Mononuclear cell (primary cell): ENCODE measurements around the gene EXOC4. TPM values are rescaled to one million over a fixed set of nuclear protein-coding genes. Genes with fewer than 3 reads are reported as not detected.

ENCODE experiments used
- H3K27me3 ChIP-seq: 2 replicates; pipeline ENCODE4 v1.6.0; 2011; ENCODE audit warnings: low read length, control low read depth; ENCODE audit not compliant: insufficient read depth
- H3K4me1 ChIP-seq: 2 replicates; pipeline ENCODE4 v1.5.1; 2011; ENCODE audit warnings: mild to moderate bottlenecking, low read length, control low read depth; ENCODE audit not compliant: insufficient read depth
- H3K4me3 ChIP-seq: 2 replicates; pipeline ENCODE4 v1.5.1; 2011; ENCODE audit warnings: mild to moderate bottlenecking, low read length, moderate library complexity
- H3K9me3 ChIP-seq: 2 replicates; pipeline ENCODE4 v1.5.1; 2011; ENCODE audit warnings: low read depth, mild to moderate bottlenecking, control low read depth, low read length
- total RNA-seq: library from RNA; depleted of rRNA; stranded (reverse); fragments of >200 nt; gene quantifications from one replicate; pipeline ENCODE4 v1.2.3, GENCODE V29; 2012

Gene EXOC4
- total RNA-seq, 1 donor: 106 TPM

DNA sequence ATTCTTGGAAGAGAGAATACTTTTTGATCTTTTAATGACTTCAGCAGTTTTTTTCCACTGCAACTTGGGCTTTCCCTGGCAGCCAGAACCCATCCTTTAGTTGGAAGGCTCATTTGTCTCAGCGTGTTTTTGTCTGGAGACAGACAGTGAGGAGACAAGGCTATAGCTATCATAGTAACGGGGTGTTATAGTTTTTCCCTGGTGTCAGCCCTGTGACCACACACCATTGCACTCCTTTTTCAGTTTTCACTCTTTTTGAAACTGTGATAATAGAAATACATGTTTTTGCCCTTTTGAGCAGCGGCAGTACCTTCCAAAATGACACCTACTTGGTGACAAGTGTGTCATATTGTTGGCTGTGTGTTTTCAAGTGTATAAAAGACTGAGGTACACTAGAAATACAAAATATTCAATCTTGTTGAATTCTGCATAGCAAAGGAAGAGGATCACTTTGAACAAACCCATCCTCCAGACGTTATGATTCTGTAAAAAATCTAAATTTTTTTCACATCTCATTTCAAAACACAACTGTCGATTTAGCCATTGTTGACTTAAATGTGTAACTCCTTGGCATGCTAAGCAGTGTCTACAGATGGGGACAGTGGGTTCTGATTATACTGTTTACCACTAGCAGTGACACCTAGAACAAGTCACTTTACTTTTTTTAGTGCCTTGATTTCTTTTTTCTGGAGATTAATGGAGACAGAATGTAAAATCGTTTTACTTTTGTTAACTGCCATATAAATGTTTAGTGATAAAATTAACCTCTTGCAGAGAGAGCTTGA is 130.1 kb downstream of the EXOC4 start:
- Histone ChIP-seq H3K4me1 (no peaks in the 10 kb centered on the region), H3K4me3 (no peak overlapping the region), H3K27me3 (no peaks in the 10 kb centered on the region), H3K9me3 (no peaks in the 10 kb centered on the region)

DNA sequence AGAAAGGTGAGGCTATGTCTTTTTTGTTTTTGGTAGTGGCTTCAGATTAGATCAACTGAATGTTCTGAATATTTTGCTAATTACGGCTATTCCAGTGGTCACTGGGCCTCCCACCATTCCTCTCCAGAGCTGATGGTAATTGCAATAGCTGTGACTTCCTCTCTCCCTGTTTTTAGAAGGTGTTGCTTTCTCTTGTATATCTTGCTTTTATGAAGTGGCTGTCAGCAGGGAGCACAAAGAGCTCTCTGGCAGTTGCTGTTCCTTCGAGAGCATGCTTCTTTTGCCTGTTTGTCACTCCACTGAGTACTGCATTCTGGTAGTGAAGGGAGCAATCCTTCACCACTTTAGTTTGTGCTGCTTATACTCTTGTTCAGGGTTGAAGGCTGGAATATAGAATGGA is 133.3 kb downstream of the EXOC4 start:
- no peaks in the 10 kb centered on the region for H3K4me1 ChIP-seq
- H3K9me3 ChIP-seq: no peaks in the 10 kb centered on the region

DNA sequence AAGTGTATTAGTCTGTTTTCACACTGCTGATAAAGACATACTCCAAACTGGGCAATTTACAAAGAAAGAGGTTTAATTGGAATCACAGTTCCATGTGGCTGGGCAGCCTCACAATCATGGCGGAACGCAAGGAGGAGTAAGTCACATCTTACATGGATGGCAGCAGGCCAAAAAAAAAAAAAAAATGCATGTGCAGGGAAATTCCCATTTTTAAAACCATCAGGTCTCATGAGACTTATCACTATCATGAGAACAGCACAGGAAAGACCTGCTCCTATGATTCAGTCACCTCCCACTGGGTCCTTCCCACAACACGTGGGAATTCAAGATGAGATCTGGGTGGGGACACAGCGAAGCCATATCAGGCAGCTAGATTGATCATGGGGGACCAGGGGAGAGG is 136.8 kb downstream of the EXOC4 start:
- H3K9me3 ChIP-seq: no peaks in the 10 kb centered on the region

More for the DNA sequence above, 133.3 kb downstream of the EXOC4 start:
- H3K4me3 ChIP-seq: no peak overlapping the region
- no peaks in the 10 kb centered on the region for H3K27me3 ChIP-seq

DNA sequence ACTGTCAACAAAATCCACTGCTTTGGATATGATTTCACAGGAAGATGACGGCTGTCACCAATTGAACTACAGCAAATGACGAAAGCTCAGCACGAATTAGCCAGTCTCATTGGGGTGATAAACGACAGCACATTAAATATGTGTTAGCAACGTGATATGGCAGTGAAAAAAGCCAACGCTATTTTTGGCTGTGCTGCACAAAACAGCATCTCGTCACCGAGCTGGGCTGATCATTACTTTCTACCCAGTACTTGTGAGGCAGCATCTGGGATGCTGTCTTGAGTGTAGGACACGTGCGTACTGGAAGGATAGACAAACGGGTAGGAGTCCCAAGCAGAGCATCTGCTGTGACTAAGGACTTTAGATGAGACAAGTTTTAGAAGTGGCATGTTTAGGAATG is 138.3 kb downstream of the EXOC4 start:
- Histone ChIP-seq H3K27me3 (no peaks in the 10 kb centered on the region), H3K4me3 (no peak overlapping the region), H3K4me1 (no peaks in the 10 kb centered on the region), H3K9me3 (no peaks in the 10 kb centered on the region)

More for the DNA sequence above, 136.8 kb downstream of the EXOC4 start:
- Histone ChIP-seq H3K27me3 (no peaks in the 10 kb centered on the region), H3K4me1 (no peaks in the 10 kb centered on the region), H3K4me3 (no peak overlapping the region)

DNA sequence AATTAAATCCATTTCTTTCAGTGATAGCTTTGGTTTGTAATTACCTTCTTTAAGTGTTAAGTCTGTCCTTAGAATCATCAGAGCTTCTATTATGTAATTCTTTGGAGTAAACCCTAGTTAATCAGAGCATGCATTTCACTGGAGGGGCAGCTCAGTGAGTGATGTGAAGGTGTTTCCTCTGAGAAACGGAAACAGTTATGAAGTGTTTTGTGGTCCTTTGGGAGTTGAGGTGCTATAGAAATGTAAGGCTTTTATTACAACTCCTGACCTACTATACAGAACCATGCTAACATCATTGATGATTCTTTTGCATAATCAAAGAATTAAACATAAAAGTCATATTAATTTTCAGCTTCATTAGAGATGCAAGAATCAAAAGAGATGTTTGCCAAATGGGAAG is 141.5 kb downstream of the EXOC4 start:
- no peaks in the 10 kb centered on the region for H3K27me3 ChIP-seq
- no peaks in the 10 kb centered on the region for H3K4me1 ChIP-seq
- no peaks in the 10 kb centered on the region for H3K9me3 ChIP-seq
- no peak overlapping the region for H3K4me3 ChIP-seq

DNA sequence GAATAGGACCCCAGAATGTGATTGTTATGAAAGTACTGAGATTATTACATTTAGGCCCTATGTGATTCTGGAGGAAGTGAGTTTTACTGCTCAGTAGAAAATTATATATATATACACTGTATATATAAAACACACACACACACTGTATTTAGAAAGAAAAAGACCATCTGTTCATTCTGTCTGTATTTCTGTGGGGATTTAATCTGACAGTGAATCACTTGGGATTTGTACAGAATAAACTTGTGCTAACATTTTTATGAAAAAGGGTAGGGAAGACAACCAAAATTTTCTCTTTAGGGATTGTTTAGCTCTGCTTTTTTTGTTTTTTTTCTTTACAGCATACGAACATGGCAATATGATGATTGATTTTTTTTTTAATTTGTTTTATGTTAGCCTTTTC is 142.7 kb downstream of the EXOC4 start:
- Histone ChIP-seq H3K9me3 (no peaks in the 10 kb centered on the region), H3K4me1 (no peaks in the 10 kb centered on the region), H3K27me3 (no peaks in the 10 kb centered on the region), H3K4me3 (no peak overlapping the region)

DNA sequence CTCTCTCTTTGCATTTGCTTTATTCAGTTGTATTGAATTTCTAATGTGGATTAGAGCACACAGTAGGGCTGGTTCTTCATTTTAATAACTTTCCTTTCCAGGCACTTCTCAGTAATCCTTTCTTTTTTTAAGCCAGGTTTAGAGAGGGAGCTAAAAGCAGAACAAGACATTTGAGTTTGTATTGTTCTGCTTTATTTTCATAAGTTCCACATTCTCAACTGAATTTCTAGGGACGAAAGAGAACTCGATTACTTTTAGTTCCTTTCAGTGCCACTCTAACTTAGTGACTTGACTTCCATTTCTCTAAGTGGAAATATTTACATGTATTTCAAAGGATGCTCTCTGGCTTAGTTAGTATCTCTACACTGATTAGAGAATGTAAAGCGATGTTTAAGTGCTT is 145.6 kb downstream of the EXOC4 start:
- H3K4me1 ChIP-seq: no peaks in the 10 kb centered on the region
- no peaks in the 10 kb centered on the region for H3K27me3 ChIP-seq
- H3K9me3 ChIP-seq: no peaks in the 10 kb centered on the region
- H3K4me3 ChIP-seq: no peak overlapping the region

DNA sequence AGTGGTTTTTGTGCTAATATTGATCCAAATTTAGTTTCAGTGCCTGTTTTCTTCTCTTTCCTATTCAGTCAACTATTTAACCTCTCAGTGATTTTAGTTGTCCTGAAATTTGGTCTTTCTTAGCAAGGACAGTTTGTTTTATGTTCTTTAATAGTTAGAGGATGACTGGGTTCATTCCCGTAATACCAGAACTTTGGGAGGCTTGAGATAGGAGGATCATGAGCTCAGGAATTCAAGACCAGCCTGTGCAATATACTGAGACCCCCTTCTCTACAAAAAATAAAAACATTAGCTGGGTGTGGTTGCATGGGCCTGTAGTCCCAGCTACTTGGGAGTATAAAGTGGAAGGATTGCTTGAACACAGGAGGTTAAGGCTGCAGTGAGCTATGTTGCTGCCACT is 148.3 kb downstream of the EXOC4 start:
- Histone ChIP-seq H3K9me3 (no peaks in the 10 kb centered on the region), H3K4me3 (no peak overlapping the region), H3K27me3 (no peaks in the 10 kb centered on the region), H3K4me1 (no peaks in the 10 kb centered on the region)

DNA sequence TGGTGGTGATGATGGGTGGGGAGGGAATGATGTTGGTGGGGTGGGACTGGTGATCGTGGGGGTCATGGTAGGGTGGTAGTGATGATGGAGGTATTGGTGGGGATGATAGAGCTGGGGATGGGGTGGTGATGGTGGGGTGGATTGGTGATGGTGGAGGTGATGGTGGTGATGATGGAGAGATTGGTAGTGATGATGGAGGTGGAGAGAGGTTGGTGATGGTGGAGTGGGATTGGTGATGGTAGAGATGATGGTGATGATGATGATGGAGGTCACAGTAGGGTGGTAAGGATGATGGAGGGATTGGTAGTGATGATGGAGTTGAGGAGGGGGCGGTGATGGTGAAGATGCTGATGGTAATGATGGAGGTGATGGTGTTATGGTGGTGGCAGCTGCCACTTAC is 155.3 kb downstream of the EXOC4 start:
- no peaks in the 10 kb centered on the region for H3K9me3 ChIP-seq
- no peaks in the 10 kb centered on the region for H3K4me1 ChIP-seq
- no peak overlapping the region for H3K4me3 ChIP-seq
- H3K27me3 ChIP-seq: no peaks in the 10 kb centered on the region

DNA sequence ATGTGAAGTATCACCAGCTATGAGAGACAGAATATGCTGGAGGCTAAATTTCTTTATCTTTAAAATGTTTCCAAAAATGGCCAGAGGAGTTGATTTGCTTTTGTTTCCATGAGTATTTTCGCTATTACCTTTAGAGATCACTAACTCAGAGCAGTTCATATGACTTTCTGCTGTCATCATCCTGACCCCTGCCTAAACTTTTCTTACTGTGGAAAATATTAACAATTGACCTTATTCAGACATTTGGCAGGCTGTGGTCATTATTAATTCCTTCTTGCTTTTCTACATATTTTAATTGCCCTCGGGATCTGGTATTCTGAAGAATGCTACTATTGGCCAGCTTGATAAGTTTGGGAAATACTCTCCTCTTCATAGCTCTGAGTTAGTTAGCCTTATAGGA is 156.5 kb downstream of the EXOC4 start:
- Histone ChIP-seq H3K27me3 (no peaks in the 10 kb centered on the region), H3K9me3 (no peaks in the 10 kb centered on the region), H3K4me1 (no peaks in the 10 kb centered on the region), H3K4me3 (no peak overlapping the region)

DNA sequence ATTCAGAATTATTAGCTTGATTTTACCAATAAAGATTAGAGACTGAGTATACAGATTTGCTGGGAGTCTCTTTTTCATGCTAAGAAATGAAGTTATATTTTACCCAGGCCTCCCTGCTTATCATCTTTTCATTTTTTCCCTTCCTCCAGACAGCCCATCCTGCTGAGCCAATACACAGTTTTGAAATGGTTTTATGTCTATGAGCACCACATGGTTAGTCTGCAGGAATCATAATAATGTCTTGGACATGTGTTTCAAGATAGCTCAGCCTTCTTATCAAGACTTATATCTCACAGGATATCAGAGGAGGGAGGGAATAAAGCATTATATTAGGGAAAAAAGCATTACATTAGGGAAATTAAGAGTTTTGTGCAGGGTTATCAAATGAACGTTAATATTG is 157.1 kb downstream of the EXOC4 start:
- no peak overlapping the region for H3K4me3 ChIP-seq
- no peaks in the 10 kb centered on the region for H3K27me3 ChIP-seq
- H3K4me1 ChIP-seq: no peaks in the 10 kb centered on the region
- H3K9me3 ChIP-seq: no peaks in the 10 kb centered on the region

DNA sequence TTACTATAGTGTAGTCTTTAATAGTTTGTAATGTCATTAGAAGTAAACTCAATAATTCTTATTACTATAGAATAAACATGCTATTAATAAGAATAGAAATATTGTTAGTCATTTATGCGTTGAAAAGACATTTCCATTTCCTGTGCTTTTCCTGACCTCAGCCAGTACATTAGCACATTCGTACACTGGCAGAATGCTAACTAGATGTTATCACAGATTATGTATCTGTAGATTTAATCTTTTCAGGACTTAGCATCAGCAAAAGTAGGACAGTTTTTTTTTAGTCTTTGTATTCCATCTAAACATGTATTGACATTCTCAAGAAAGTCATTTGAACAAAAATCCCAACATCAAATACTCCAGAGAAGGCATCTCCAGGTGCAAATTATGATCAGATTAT is 158.5 kb downstream of the EXOC4 start:
- H3K4me3 ChIP-seq: no peak overlapping the region
- no peaks in the 10 kb centered on the region for H3K9me3 ChIP-seq
- H3K27me3 ChIP-seq: no peaks in the 10 kb centered on the region
- no peaks in the 10 kb centered on the region for H3K4me1 ChIP-seq

DNA sequence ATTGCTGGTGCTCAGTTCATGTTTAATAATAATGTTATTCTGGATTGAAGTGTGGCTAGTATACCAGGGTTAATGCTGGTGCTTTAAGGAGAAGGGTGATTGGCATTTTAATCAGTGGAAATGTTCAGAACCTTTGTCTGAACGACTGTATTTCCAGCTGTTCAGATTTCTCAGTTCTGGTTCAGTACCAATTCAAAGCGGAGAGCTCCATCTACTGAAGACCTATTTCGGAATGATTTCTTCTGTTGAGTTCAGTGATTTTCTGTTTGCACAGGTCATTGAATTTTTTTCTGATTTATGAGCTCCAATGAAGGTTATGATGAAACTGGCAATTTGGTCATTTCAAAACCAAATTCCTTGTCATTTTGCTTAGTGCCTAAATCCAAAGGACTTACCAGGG is 160.1 kb downstream of the EXOC4 start:
- Histone ChIP-seq H3K4me3 (no peak overlapping the region), H3K4me1 (no peaks in the 10 kb centered on the region), H3K9me3 (no peaks in the 10 kb centered on the region), H3K27me3 (no peaks in the 10 kb centered on the region)

DNA sequence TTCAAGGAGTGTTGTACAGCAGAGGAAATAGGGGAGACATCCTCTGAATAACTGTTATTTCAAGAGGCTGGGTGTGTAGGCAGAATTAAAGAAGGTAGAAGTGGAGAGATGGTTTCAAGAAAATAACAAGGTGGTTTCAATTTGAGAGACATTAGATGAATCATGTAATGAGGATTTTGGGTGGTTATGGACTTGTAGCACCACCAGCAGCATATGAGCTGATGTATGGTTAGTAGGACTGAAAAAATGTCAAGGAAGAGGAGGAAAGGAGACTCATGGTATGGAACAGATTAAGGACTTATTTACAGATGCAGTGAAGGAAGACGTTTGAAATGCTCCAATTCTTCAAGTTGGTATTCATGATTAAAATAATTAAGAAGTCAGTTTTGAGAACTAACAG is 166.2 kb downstream of the EXOC4 start:
- no peaks in the 10 kb centered on the region for H3K9me3 ChIP-seq
- no peaks in the 10 kb centered on the region for H3K4me1 ChIP-seq
- H3K27me3 ChIP-seq: no peaks in the 10 kb centered on the region
- no peak overlapping the region for H3K4me3 ChIP-seq

DNA sequence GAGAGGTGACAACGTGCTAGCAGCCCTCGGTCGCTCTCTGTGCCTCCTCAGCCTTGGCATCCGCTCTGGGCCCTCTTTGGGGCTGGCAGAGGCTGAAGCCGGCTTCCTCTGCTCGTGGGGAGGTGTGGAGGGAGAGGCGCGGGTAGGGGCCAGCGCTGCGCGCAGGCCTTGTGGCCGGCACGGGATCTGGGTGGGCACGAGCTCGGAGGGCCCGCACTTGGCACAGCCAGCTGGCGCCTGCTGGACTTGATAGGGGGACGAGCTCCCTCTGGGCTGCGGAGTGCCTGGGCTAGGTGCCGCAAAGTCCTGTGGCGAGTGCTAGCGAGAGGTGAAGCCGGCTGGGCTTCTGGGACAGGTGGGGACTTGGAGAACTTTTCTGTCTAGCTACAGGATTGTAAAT is 170.7 kb downstream of the EXOC4 start:
- H3K4me3 ChIP-seq: no peak overlapping the region
- no peaks in the 10 kb centered on the region for H3K4me1 ChIP-seq
- H3K9me3 ChIP-seq: no peaks in the 10 kb centered on the region
- H3K27me3 ChIP-seq: no peaks in the 10 kb centered on the region

DNA sequence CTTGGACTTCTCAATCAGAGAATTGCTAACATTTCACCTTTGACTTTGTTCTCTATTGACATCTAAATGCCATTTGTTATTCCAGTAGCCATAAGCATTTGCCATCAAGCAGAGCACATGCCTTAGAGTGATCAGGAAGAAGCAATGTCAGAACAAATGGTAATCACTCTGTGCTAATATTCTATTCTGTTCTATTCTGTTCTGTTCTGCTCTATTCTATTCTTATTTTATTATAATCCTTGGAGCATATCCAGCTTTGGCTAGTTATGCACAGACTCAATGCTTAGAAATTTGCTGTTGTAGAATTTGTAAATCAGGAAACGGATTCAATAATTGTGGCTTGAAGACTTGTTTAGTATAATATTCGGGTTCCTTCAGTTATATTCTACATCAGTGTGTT is 175.4 kb downstream of the EXOC4 start:
- H3K4me3 ChIP-seq: no peak overlapping the region
- no peaks in the 10 kb centered on the region for H3K9me3 ChIP-seq
- H3K27me3 ChIP-seq: no peaks in the 10 kb centered on the region
- no peaks in the 10 kb centered on the region for H3K4me1 ChIP-seq
